Measurements from ENCODE around the gene UNC13B.

Gene UNC13B

DNA sequence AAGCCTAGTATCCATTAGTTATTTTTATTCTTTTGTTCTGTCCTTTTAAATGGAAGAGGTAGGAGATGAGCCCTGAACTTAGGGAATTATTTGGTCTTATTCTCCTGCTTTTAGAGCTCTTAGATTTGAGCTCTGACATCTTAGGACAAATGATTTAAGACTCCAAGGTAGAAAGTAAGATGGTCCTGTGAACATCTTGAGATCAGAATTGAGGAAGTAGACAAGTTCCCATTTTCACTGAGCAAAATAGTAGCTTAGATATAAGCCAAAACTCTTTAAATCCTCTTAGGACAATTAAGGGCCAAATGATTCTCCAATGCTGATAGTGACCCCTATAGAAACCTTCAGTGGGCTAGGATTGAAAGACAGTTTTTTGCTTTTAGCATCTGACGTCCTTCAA lies 275.1 kb downstream of the UNC13B start (continued):
- TF ChIP-seq ZNF174 (tag by site-specific recombination; IDR thresholded peaks at IDR 0.05), result no peak
- TF ChIP-seq, protein P1, sequence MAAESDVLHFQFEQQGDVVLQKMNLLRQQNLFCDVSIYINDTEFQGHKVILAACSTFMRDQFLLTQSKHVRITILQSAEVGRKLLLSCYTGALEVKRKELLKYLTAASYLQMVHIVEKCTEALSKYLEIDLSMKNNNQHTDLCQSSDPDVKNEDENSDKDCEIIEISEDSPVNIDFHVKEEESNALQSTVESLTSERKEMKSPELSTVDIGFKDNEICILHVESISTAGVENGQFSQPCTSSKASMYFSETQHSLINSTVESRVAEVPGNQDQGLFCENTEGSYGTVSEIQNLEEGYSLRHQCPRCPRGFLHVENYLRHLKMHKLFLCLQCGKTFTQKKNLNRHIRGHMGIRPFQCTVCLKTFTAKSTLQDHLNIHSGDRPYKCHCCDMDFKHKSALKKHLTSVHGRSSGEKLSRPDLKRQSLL (tag by site-specific recombination; IDR thresholded peaks at IDR 0.05), result no peak
- TF ChIP-seq ZXDB (tag by site-specific recombination; IDR thresholded peaks at IDR 0.05), result no peak
- TF ChIP-seq OSR2 (tag by site-specific recombination; IDR thresholded peaks at IDR 0.05), result no peak
- no peak for TF ChIP-seq ZNF302 (tag by site-specific recombination; IDR thresholded peaks at IDR 0.05; ENCODE audit: low read depth)
- no peak for TF ChIP-seq MYNN (tag by site-specific recombination; IDR thresholded peaks at IDR 0.05; ENCODE audit: borderline replicate concordance)
- no peak for TF ChIP-seq GLIS1 (tag by site-specific recombination; IDR thresholded peaks at IDR 0.05)

- Histone ChIP-seq H3K27ac (ENCODE audit: extremely low read depth, low read depth, low read length) (no peak overlapping the region), H3K4me3 (ENCODE audit: low read depth, low read length) (no peak overlapping the region), H3K4me1 (ENCODE audit: control insufficient read depth, insufficient read depth, low read length) (no peaks in the 10 kb centered on the region), H3K9me3 (ENCODE audit: control insufficient read depth, insufficient read depth, low read depth, low read length) (no peaks in the 10 kb centered on the region), H3K36me3 (ENCODE audit: control insufficient read depth in 2 of 2, insufficient read depth in 1 of 2, low read length in 2 of 2) (no peaks in the 10 kb centered on the region)
- ChIA-PET CTCF (no interaction called here), POLR2A (no interaction called here)
- no peak for TF ChIP-seq ZNF544 (tag by site-specific recombination; IDR thresholded peaks at IDR 0.05)
- TF ChIP-seq ZNF623 (tag by site-specific recombination; IDR thresholded peaks at IDR 0.05), result no peak
- TF ChIP-seq ZNF558 (tag by site-specific recombination; IDR thresholded peaks at IDR 0.05), result no peak
- no peak for TF ChIP-seq YY2 (tag by site-specific recombination; IDR thresholded peaks at IDR 0.05)
- TF ChIP-seq, protein P2, sequence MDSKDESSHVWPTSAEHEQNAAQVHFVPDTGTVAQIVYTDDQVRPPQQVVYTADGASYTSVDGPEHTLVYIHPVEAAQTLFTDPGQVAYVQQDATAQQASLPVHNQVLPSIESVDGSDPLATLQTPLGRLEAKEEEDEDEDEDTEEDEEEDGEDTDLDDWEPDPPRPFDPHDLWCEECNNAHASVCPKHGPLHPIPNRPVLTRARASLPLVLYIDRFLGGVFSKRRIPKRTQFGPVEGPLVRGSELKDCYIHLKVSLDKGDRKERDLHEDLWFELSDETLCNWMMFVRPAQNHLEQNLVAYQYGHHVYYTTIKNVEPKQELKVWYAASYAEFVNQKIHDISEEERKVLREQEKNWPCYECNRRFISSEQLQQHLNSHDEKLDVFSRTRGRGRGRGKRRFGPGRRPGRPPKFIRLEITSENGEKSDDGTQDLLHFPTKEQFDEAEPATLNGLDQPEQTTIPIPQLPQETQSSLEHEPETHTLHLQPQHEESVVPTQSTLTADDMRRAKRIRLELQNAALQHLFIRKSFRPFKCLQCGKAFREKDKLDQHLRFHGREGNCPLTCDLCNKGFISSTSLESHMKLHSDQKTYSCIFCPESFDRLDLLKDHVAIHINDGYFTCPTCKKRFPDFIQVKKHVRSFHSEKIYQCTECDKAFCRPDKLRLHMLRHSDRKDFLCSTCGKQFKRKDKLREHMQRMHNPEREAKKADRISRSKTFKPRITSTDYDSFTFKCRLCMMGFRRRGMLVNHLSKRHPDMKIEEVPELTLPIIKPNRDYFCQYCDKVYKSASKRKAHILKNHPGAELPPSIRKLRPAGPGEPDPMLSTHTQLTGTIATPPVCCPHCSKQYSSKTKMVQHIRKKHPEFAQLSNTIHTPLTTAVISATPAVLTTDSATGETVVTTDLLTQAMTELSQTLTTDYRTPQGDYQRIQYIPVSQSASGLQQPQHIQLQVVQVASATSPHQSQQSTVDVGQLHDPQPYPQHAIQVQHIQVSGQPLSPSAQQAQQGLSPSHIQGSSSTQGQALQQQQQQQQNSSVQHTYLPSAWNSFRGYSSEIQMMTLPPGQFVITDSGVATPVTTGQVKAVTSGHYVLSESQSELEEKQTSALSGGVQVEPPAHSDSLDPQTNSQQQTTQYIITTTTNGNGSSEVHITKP (tag by site-specific recombination; IDR thresholded peaks at IDR 0.05), result no peak
- no peak for TF ChIP-seq ZNF658 (tag by site-specific recombination; IDR thresholded peaks at IDR 0.05)
- no peak for TF ChIP-seq ZNF423 (tag by site-specific recombination; IDR thresholded peaks at IDR 0.05)
- no peak for TF ChIP-seq ZBTB48 (tag by site-specific recombination; IDR thresholded peaks at IDR 0.05)
- no peak for TF ChIP-seq ZNF501 (tag by site-specific recombination; IDR thresholded peaks at IDR 0.05)
- TF ChIP-seq, protein P3, sequence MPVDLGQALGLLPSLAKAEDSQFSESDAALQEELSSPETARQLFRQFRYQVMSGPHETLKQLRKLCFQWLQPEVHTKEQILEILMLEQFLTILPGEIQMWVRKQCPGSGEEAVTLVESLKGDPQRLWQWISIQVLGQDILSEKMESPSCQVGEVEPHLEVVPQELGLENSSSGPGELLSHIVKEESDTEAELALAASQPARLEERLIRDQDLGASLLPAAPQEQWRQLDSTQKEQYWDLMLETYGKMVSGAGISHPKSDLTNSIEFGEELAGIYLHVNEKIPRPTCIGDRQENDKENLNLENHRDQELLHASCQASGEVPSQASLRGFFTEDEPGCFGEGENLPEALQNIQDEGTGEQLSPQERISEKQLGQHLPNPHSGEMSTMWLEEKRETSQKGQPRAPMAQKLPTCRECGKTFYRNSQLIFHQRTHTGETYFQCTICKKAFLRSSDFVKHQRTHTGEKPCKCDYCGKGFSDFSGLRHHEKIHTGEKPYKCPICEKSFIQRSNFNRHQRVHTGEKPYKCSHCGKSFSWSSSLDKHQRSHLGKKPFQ (tag by site-specific recombination; IDR thresholded peaks at IDR 0.05), result no peak
- no peak for TF ChIP-seq ZNF175 (tag by site-specific recombination; IDR thresholded peaks at IDR 0.05)
- TF ChIP-seq ZNF132 (tag by site-specific recombination; IDR thresholded peaks at IDR 0.05; ENCODE audit: borderline replicate concordance), result no peak
- TF ChIP-seq ZNF600 (tag by site-specific recombination; IDR thresholded peaks at IDR 0.05), result no peak
- TF ChIP-seq ZNF621 (tag by site-specific recombination; IDR thresholded peaks at IDR 0.05), result no peak
- no peak for TF ChIP-seq TCF7L2 (IDR thresholded peaks at IDR 0.05; ENCODE audit: borderline replicate concordance, low read depth, low read length)
- no peak for TF ChIP-seq ZNF548 (tag by site-specific recombination; IDR thresholded peaks at IDR 0.05)
- TF ChIP-seq ZNF112 (tag by site-specific recombination; IDR thresholded peaks at IDR 0.05), result no peak
Observed at GRCh38 chr9:35446012-35446411, 284.2 kb downstream of the UNC13B start.
